NCI-H446 treated with DMSO at 0.1 percent for 48 hours (cell line): ENCODE data around the gene IHH.

ENCODE experiments used
- DNase-seq: peaks from one replicate; lab custom pipeline; 2025; lab: John Stamatoyannopoulos, UW

The IHH gene

GRCh38 chr2:219060821-219061791 lies at the start of gene IHH:
Gene IHH (minus strand): TSS chr2:219060921. CDS start chr2:219060467, 454 bp downstream.
- DNase-seq: no peak

- DNase-seq: no peak
These were observed 48.8 kb upstream of the IHH start for GRCh38 chr2:219109471-219109870.

- DNase-seq: no peak
These were observed 47.0 kb upstream of the IHH start for GRCh38 chr2:219107758-219108157.

DNA sequence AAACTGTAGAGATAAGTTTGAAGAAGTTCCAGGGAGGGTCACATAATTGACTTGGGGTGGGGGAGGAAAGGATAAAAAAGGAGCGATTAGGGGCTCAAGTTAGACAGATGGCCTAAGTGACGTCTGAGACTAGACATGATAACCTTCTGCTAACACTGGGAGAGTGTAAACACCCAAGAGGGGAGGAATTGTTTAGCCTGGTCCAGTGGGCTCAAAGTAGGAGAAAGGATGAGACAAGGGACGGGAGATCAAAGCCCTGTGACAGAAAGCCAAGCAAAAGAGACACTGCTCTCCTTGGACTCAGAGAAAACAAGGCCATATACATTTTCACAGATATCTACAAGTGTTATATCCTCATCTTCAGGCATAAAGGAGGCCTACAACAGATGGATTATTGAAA lies 45.5 kb upstream of the IHH start:
- no peak for DNase-seq

- no peak for DNase-seq
These were observed 43.6 kb upstream of the IHH start for GRCh38 chr2:219104107-219105035.

DNA sequence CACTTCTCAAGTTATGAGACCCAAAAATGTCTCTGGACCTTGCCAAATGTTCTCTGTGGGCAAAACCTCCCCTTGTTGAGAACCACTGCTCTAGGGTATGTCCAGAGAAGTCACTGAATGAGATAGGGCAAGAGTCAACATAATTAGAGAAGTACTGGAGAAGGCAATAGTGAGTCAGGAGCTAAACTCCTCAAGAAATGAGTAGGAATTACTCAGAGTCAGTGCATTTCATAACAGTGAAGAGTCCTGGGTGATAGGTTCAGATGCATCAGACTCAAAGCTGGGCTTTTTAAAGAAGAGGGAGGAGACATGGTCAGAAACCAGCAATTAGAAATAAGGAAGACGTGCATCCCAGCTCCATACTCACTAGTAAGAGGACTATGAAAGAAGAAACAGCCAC lies 38.6 kb upstream of the IHH start:
- no peak for DNase-seq

GRCh38 chr2:219095406-219095935 lies 34.8 kb upstream of the IHH start:
- no peak for DNase-seq

DNA sequence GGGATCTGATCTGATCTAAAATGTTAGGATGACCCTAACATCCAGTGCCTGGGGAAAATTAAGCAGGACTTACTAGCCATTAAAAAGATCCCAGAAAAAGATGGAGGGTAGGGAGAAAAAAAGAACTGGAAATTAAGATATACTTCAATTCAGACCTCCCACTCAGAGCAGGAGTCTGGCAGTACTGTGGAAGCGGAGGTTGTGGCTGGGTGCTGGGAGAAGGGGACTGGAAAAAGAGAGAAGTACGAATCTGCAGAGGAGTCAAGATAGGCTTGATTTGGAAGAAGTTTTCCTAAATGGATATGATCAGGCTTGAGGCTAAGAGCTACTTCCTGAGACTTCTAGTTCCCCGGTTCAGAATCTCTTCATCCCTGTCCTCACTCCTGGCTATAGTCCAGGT lies 33.5 kb upstream of the IHH start:
- no peak for DNase-seq

DNA sequence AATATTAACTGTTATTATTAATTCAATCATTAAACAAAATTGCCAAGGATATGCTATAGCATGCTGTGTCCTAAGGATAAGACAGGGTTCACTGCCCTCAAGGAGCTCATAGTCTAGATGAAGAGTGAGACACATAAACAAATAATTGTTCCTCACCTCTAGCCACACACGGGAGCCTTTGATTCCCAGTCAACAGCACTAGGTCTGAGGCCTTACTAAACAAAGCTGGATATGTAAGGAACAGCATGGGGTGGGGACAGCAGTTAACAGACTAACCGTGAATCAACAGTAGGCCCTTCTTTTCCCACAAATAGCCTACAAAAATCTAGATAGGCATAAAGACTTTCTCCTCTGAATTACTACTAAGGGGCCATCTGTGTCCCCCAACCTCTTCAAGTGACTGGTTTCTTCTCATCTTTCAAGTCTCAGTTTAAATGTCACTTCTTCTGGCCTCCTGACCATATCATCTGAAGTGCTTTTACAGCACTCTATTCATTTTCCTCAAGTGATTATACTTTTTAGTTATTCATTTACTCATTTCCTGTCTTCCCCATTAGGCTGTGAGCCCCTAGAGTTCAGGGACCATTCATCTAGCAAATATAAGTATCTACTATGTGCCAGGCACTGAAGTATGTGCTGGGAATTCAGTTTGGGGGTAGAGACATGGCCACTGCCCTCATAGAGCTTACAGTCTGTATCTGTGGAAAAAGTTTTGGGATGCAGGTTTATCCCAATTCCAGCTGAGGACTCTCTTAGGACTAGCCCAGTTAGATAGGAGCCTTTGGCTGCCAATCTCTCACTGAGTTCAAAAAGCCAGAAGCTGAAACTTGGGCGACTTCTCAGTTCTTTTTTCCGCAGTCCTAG lies 29.9 kb upstream of the IHH start:
- DNase-seq: no peak

- no peak for DNase-seq
These were observed 28.6 kb upstream of the IHH start for GRCh38 chr2:219089330-219089729.

DNA sequence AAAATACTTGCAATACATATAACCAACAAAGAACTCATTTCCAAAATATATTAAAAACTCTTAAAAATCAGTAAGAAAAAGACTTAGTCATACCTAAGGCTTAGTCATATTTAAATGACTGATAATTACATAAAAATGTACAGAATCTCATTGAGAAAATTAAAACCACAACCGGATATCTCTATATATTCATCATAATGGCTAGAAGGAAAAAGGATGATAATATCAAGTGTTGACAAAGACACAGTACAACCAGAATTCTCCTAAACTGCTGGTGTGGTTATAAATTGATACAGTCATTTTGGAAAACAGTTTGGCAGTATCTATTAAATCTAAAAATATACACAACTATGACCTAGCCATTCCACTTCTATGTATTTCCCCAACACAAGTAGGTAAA lies 27.1 kb upstream of the IHH start:
- no peak for DNase-seq

DNA sequence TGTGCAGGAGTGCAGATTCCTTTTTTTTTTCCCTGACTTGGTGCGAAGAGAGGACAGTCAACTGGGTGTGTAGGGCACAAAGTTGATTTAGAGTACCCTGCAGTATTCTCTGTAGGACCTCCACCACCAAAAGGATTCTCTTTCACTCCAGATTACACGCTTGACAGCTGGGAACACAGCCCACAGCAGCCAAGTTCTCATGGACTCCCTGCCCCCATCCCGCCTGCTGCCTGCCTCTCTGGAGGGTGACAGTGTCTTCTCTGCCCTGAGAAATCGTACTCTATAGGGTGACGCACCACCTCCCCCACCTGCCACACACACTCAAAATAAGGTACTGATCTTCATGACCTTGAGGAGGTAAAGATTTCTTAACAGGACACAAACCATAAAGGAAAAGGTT lies 26.6 kb upstream of the IHH start:
- DNase-seq: no peak

- DNase-seq: no peak
These were observed 25.5 kb upstream of the IHH start for GRCh38 chr2:219086196-219086595.

DNA sequence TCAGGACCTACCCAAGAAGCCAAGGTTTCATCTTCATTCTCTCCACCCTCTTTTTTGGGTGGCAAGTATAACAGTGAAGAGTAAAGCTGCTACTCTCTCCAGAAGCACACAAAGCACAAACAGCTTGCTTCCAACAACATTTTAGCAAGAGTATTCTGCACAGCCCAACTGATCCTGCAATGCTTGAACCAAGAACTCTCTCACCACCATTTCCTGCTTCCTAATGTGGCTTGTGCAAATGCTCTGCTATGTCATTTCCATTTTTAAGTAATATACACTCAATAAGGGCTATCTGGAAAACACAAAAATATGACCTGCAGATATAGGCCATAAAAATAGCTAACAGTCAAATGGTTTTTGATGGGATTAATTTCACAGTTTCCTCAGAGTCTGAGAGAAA lies 24.1 kb upstream of the IHH start:
- no peak for DNase-seq

DNA sequence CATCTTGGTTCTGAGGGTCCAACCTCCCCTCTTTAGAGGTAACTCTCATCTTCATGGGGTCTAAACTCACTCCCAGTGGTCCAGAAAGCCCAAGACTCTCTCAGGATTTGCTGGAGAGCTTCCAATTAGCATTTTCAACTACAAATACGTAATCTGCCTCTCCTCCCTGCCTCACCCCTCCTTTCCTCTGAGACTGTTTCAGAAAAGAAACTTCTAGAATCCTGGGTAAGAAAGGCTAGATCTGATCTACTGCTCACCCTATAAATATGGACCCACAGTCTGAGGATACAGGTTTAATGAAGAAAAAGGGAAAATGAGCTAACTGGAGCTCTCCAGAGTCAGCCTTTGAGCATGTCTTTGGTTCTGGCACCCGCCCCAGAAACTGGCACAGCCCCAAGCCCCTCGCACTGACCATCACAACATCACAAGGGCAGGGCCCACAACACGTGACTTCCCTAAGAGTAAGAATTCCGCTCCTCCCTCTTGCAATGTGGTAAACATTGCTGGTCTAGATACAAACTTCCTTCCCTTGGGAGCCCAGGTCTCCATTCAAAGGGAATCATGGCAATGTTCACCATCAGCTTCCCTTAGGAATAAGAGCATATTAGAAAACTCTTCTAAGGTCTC lies 21.7 kb upstream of the IHH start:
- DNase-seq: no peak

- DNase-seq: no peak
These were observed 21.1 kb upstream of the IHH start for GRCh38 chr2:219081701-219082331.

GRCh38 chr2:219081096-219081495 lies 20.4 kb upstream of the IHH start:
- DNase-seq: no peak

DNA sequence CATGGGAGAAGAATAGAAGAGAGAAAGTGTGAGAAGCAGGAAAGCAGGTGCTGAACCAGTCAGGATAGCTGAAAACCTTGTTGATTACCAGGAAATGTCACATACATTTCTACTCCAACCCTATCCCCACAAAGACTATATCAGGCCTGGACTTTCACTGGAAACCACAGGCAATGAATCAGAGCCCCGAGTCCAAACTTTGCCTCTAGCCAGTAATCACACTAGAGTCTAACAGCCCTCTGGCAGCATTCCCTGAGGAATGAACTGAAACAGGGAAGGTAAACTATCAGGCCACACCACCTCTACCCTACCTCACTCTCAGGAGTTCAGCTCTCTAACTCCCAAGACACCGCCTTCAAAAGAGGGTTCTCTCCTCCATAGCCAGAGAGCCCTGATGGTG lies 18.7 kb upstream of the IHH start:
- DNase-seq: no peak

GRCh38 chr2:219078951-219079350 lies 18.2 kb upstream of the IHH start:
- DNase-seq: no peak

DNA sequence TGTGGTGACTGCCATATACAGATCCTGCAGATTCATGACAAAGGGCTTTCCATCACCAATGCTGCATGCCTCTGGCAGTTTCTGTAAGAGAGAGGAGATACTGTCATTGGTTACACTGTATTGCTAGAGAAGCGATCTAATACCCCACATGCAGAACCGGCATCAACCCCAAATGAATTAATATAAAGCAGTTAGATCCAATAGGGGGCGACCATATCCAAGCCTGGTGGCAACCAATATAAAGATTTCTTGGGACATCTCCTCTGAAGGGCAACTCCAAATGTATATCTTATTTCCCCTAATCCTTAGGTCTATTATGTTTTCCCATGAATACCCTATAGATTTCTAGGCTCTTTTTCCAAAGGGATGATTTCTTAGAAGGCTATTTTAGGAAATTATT lies 17.4 kb upstream of the IHH start:
- DNase-seq: no peak

DNA sequence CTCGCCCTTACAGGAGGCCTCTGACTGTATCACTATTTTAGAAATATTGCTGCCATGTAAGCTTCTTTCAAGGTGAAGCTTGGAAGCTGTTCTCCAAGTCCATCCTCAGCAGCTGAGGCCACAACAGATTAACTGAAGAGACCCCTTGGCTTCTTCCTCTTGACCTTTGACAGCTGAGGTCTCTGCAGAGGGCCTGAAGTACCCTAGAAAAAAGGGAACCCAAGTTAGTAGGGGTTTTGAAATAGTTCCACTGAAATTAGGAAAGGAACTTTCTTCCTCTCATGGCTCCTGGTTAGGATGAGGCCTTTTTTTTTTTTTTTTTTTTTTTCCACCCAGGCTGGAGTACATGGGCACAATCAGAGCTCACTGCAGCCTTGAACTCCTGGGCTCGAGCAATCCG lies 15.5 kb upstream of the IHH start:
- no peak for DNase-seq
